Caco-2 (cell line): ENCODE data around the gene MTRF1L. TPM values are rescaled to one million over a fixed set of nuclear protein-coding genes. Genes with fewer than 3 reads are reported as not detected.
"Not testable (repeated sequence)": the region's sequence is repeated elsewhere in the genome, so short reads cannot be mapped to it uniquely, and the experiment has no call there.

Experiments used
- BruUV-seq: library from RNA; stranded (reverse); fragments of 400-500 nt; replicated peaks from 2 replicates; lab custom pipeline; 2021; lab: Mats Ljungman, UMichigan
- CTCF ChIA-PET: fragments of 300-600 bp; sonication (Branson Sonifier 250); formaldehyde crosslinking; loops from one replicate; lab custom pipeline; 2022; ENCODE audit warnings: antibody characterized with exemption; lab: Charles Lee
- POLR2A ChIA-PET: fragments of 300-600 bp; sonication (Branson Sonifier 250); formaldehyde crosslinking; loops from one replicate; lab custom pipeline; 2022; ENCODE audit warnings: antibody characterized with exemption; lab: Charles Lee
- DNase-seq, 2 experiments: peaks; one replicate each; pipeline versions ENCODE4 v3.0.0 to v3.0.0-alpha.2; 2020 to 2022
- H3K27me3 ChIP-seq: replicated peaks from 2 replicates; pipeline ENCODE4 v1.6.0; 2011; ENCODE audit warnings: low read length; ENCODE audit not compliant: control insufficient read depth, insufficient read depth
- H3K36me3 ChIP-seq: 2 replicates; pipeline ENCODE4 v1.5.1; 2011; ENCODE audit warnings: low read length; ENCODE audit not compliant: control insufficient read depth, insufficient read depth
- H3K4me1 ChIP-seq: fragments of 250-450 bp; sonication (Bioruptor Pico); 2 replicates; pipeline ENCODE4 v1.5.1; 2020; ENCODE audit warnings: mild to moderate bottlenecking
- H3K4me3 ChIP-seq: 2 replicates; pipeline ENCODE4 v1.5.1; 2011; ENCODE audit warnings: low read depth, mild to moderate bottlenecking, control low read depth, low read length
- H3K9me3 ChIP-seq: fragments of 250-450 bp; sonication (Bioruptor Pico); 2 replicates; pipeline ENCODE4 v1.5.1; 2020; ENCODE audit warnings: mild to moderate bottlenecking, moderate library complexity
- H3K27ac Mint-ChIP-seq: one replicate; pipeline ENCODE4 v1.8.0; 2022; ENCODE audit warnings: mixed read lengths; ENCODE audit not compliant: unreplicated experiment
- H3K27me3 Mint-ChIP-seq: one replicate; pipeline ENCODE4 v1.8.0; 2022; ENCODE audit warnings: mixed read lengths; ENCODE audit not compliant: insufficient read depth, unreplicated experiment
- H3K36me3 Mint-ChIP-seq: one replicate; pipeline ENCODE4 v1.8.0; 2022; ENCODE audit warnings: mild to moderate bottlenecking, mixed read lengths; ENCODE audit not compliant: insufficient read depth, unreplicated experiment
- H3K4me1 Mint-ChIP-seq: one replicate; pipeline ENCODE4 v1.8.0; 2022; ENCODE audit warnings: low read depth, mixed read lengths; ENCODE audit not compliant: unreplicated experiment
- H3K4me3 Mint-ChIP-seq: one replicate; pipeline ENCODE4 v1.8.0; 2022; ENCODE audit warnings: mild to moderate bottlenecking, moderate library complexity, mixed read lengths; ENCODE audit not compliant: unreplicated experiment
- H3K9me3 Mint-ChIP-seq: one replicate; pipeline ENCODE4 v1.8.0; 2022; ENCODE audit warnings: mixed read lengths; ENCODE audit not compliant: unreplicated experiment
- CTCF ChIP-seq, 2 experiments: fragments of 200-600 bp in 1 of 2; IDR thresholded peaks; 1 replicate in 1 of 2; 2 replicates in 1 of 2; pipeline versions ENCODE4 v1.5.1 to v1.8.0; 2011 to 2022; ENCODE audit warnings: antibody characterized with exemption in 1 of 2, control low read depth in 1 of 2, inconsistent platforms in 1 of 2, low read depth in 1 of 2, low read length in 1 of 2, mild to moderate bottlenecking in 1 of 2, moderate library complexity in 1 of 2; ENCODE audit not compliant: insufficient read depth in 1 of 2, severe bottlenecking in 1 of 2, unreplicated experiment in 1 of 2
- intact Hi-C: fragments of 100-400 bp; cut with micrococcal nuclease; formaldehyde crosslinking; loops from one replicate; pipeline ENCODE4 v1.10.0; 2022; ENCODE audit not compliant: unreplicated experiment
- total RNA-seq: library from RNA; stranded (reverse); gene quantifications from 2 replicates; pipeline ENCODE4 v1.2.3, GENCODE V29; 2022

The MTRF1L gene
- total RNA-seq, 1 experiment from 2014 or later, result 24.4 TPM

GRCh38 chr6:152969688-152970418, 32.7 kb downstream of the MTRF1L start:
- Mint-ChIP-seq H3K36me3 (peaks cover 58% of the 10 kb centered on the region), H3K4me3 (no peak overlapping the region)
- POLR2A ChIA-PET, result no interaction called here

DNA sequence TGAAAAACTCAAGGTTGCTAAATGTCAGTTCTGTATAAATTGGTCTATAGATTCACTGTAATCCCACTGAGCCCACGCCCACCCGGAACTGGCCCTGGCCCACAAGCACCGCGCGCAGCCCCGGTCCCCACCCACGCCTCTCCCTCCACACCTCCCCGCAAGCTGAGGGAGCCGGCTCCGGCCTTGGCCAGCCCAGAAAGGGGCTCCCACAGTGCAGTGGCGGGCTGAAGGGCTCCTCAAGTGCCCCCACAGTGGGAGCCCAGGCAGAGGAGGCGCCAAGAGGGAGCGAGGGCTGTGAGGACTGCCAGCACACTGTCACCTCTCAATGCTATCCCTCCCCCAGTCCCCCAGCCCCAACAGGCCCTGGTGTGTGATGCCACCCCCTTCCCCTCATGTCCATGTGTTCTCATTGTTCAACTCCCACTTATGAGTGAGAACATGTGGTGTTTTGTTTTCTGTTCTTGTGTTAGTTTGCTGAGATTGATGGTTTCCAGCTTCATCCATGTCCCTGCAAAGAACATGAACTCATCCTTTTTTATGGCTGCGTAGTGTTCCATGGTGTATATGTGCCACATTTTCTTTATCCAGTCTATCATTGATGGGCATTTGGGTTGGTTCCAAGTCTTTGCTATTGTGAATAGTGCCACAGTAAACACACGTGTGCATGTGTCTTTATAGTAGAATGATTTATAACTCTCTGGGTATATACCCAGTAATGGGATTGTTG, 36.2 kb downstream of the MTRF1L start:
- H3K4me1 ChIP-seq, DNase-seq, H3K4me3 ChIP-seq, H3K9me3 Mint-ChIP-seq, H3K27me3 ChIP-seq, BruUV-seq, H3K36me3 ChIP-seq, intact Hi-C loops, CTCF ChIA-PET, POLR2A ChIA-PET, H3K4me1 Mint-ChIP-seq, H3K9me3 ChIP-seq, H3K27ac Mint-ChIP-seq, H3K27me3 Mint-ChIP-seq, H3K4me3 Mint-ChIP-seq: not testable (repeated sequence)
- H3K36me3 Mint-ChIP-seq, result peaks cover 24% of the 10 kb centered on the region

More at GRCh38 chr6:152969688-152970418, 32.7 kb downstream of the MTRF1L start:
- BruUV-seq, result no TSS peak
- H3K4me1 Mint-ChIP-seq, result no peaks in the 10 kb centered on the region
- Histone ChIP-seq H3K4me3 (no peak overlapping the region), H3K9me3 (no peaks in the 10 kb centered on the region), H3K4me1 (no peaks in the 10 kb centered on the region), H3K27me3 (no peaks in the 10 kb centered on the region), H3K36me3 (0 out of 2 replicates have a peak, but pooled peaks cover 3% of the 10 kb centered on the region)
- no peak for TF ChIP-seq CTCF (IDR thresholded peaks at IDR 0.05; ENCODE audit: insufficient read depth in 1 of 2, low read depth in 1 of 2, low read length in 1 of 2, severe bottlenecking in 1 of 2, unreplicated experiment in 1 of 2)
- no peak overlapping the region for H3K27ac Mint-ChIP-seq
- CTCF ChIA-PET, result no interaction called here
- no peaks in the 10 kb centered on the region for H3K27me3 Mint-ChIP-seq
- no peaks in the 10 kb centered on the region for H3K9me3 Mint-ChIP-seq
- intact Hi-C loops, result no loop called here
- DNase-seq, result no peak

GRCh38 chr6:152959333-152959732, 43.2 kb downstream of the MTRF1L start:
- H3K4me3 ChIP-seq, result no peak overlapping the region
- no peaks in the 10 kb centered on the region for H3K36me3 ChIP-seq
- no peaks in the 10 kb centered on the region for H3K9me3 Mint-ChIP-seq
- H3K27me3 Mint-ChIP-seq, result peaks cover 2% of the 10 kb centered on the region
- no peak overlapping the region for H3K4me3 Mint-ChIP-seq
- H3K9me3 ChIP-seq, result no peaks in the 10 kb centered on the region
- ChIA-PET CTCF (no interaction called here), POLR2A (no interaction called here)
- no peak for DNase-seq
- no peak overlapping the region for H3K27ac Mint-ChIP-seq
- H3K27me3 ChIP-seq, result no peaks in the 10 kb centered on the region
- H3K36me3 Mint-ChIP-seq, result no peaks in the 10 kb centered on the region
- BruUV-seq, result no TSS peak
- intact Hi-C loops, result no loop called here
- no peaks in the 10 kb centered on the region for H3K4me1 ChIP-seq
- TF ChIP-seq CTCF (IDR thresholded peaks at IDR 0.05; ENCODE audit: insufficient read depth in 1 of 2, low read depth in 1 of 2, low read length in 1 of 2, severe bottlenecking in 1 of 2, unreplicated experiment in 1 of 2), result no peak
- H3K4me1 Mint-ChIP-seq, result peaks cover 7% of the 10 kb centered on the region
